ENCODE results near the gene PIK3C2B.

DNA sequence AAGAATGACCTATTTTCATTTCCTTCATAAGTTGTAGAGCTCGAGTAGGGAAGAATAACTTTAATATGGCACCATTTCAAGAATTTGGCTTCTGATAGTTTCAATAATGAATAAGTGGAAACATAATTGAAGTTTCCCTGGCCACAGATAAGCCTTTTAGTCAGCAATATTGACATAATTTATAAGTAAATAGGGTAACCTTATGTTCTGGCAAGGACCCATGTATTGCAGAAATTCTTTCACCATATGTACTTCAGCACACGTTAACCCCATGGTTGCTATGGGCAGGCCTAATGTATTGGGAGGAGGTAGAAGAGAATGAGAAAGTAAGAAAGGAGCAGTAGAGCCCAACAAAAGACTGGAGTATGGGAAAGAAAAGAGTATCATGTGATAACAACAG is 47.0 kb upstream of the PIK3C2B start:
- TF ChIP-seq, protein P1, sequence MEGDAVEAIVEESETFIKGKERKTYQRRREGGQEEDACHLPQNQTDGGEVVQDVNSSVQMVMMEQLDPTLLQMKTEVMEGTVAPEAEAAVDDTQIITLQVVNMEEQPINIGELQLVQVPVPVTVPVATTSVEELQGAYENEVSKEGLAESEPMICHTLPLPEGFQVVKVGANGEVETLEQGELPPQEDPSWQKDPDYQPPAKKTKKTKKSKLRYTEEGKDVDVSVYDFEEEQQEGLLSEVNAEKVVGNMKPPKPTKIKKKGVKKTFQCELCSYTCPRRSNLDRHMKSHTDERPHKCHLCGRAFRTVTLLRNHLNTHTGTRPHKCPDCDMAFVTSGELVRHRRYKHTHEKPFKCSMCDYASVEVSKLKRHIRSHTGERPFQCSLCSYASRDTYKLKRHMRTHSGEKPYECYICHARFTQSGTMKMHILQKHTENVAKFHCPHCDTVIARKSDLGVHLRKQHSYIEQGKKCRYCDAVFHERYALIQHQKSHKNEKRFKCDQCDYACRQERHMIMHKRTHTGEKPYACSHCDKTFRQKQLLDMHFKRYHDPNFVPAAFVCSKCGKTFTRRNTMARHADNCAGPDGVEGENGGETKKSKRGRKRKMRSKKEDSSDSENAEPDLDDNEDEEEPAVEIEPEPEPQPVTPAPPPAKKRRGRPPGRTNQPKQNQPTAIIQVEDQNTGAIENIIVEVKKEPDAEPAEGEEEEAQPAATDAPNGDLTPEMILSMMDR (IDR thresholded peaks at IDR 0.05; ENCODE audit: extremely low read depth in 1 of 2, insufficient read depth in 1 of 2, low read depth in 1 of 2, low read length in 2 of 2), result no peak
- TF ChIP-seq POLR2AphosphoS5 (IDR thresholded peaks at IDR 0.05; ENCODE audit: insufficient read depth, low read depth, low read length) (no peak), EZH2 (IDR thresholded peaks at IDR 0.05; ENCODE audit: borderline replicate concordance, low read depth, low read length, severe bottlenecking) (no peak)
- TF ChIP-seq, protein P2, sequence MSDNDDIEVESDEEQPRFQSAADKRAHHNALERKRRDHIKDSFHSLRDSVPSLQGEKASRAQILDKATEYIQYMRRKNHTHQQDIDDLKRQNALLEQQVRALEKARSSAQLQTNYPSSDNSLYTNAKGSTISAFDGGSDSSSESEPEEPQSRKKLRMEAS (IDR thresholded peaks at IDR 0.05; ENCODE audit: insufficient read depth, insufficient read length), result no peak

Measured in endothelial cell of umbilical vein (primary cell).